Measurements from ENCODE around the gene KIF26B.

DNA sequence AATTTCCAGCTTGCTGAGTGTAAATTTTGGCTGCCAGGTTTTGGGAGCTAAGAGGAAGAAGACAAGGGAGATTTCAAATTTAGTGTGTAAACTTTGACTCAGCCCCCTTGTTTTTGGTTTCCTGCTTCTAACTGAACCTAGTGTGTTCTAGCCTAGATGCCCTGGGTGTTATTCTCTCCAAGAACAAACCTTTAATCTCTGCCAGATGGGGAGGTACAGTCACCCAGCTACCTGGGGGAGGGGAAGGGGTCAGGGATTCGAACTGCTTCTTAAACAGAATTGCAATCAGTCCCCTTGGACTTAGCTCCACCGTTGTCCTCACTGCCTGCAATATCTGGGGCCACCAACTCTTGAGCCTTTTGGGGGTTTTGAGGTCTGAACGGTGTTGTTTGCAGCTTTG is 238.9 kb downstream of the KIF26B start:
- TF ChIP-seq RAD21 (IDR thresholded peaks at IDR 0.05; ENCODE audit: low read length) = no peak
- TF ChIP-seq, protein P1, sequence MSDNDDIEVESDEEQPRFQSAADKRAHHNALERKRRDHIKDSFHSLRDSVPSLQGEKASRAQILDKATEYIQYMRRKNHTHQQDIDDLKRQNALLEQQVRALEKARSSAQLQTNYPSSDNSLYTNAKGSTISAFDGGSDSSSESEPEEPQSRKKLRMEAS (IDR thresholded peaks at IDR 0.05; ENCODE audit: low read depth) = no peak
- TF ChIP-seq, protein P2, sequence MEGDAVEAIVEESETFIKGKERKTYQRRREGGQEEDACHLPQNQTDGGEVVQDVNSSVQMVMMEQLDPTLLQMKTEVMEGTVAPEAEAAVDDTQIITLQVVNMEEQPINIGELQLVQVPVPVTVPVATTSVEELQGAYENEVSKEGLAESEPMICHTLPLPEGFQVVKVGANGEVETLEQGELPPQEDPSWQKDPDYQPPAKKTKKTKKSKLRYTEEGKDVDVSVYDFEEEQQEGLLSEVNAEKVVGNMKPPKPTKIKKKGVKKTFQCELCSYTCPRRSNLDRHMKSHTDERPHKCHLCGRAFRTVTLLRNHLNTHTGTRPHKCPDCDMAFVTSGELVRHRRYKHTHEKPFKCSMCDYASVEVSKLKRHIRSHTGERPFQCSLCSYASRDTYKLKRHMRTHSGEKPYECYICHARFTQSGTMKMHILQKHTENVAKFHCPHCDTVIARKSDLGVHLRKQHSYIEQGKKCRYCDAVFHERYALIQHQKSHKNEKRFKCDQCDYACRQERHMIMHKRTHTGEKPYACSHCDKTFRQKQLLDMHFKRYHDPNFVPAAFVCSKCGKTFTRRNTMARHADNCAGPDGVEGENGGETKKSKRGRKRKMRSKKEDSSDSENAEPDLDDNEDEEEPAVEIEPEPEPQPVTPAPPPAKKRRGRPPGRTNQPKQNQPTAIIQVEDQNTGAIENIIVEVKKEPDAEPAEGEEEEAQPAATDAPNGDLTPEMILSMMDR (IDR thresholded peaks at IDR 0.05) = no peak
- no peak for TF ChIP-seq FOXM1 (IDR thresholded peaks at IDR 0.05; ENCODE audit: low read depth)
- no peak for TF ChIP-seq RCOR1 (IDR thresholded peaks at IDR 0.05; ENCODE audit: low read length)
- TF ChIP-seq POLR2AphosphoS5 (IDR thresholded peaks at IDR 0.05; ENCODE audit: low read depth, low read length) = no peak
- TF ChIP-seq GABPA (IDR thresholded peaks at IDR 0.05; ENCODE audit: low read depth) = no peak
- TF ChIP-seq, protein P3, sequence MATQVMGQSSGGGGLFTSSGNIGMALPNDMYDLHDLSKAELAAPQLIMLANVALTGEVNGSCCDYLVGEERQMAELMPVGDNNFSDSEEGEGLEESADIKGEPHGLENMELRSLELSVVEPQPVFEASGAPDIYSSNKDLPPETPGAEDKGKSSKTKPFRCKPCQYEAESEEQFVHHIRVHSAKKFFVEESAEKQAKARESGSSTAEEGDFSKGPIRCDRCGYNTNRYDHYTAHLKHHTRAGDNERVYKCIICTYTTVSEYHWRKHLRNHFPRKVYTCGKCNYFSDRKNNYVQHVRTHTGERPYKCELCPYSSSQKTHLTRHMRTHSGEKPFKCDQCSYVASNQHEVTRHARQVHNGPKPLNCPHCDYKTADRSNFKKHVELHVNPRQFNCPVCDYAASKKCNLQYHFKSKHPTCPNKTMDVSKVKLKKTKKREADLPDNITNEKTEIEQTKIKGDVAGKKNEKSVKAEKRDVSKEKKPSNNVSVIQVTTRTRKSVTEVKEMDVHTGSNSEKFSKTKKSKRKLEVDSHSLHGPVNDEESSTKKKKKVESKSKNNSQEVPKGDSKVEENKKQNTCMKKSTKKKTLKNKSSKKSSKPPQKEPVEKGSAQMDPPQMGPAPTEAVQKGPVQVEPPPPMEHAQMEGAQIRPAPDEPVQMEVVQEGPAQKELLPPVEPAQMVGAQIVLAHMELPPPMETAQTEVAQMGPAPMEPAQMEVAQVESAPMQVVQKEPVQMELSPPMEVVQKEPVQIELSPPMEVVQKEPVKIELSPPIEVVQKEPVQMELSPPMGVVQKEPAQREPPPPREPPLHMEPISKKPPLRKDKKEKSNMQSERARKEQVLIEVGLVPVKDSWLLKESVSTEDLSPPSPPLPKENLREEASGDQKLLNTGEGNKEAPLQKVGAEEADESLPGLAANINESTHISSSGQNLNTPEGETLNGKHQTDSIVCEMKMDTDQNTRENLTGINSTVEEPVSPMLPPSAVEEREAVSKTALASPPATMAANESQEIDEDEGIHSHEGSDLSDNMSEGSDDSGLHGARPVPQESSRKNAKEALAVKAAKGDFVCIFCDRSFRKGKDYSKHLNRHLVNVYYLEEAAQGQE (IDR thresholded peaks at IDR 0.05; ENCODE audit: low read depth, low read length) = no peak

Measured in SK-N-SH (cell line).